Lower lobe of right lung (tissue), 2 donors: ENCODE results near the gene TAC4. TPM values are rescaled to one million over a fixed set of nuclear protein-coding genes. Genes with fewer than 3 reads are reported as not detected.
A peak's percentile ranks its signal among the peaks of the same experiment; 100 is the strongest.

Experiments
- ATAC-seq, 2 donors: fragments of 200-7000 bp; cut with Tn5 transposase; one replicate each; pipeline ENCODE4 v1.9.1; 2020 to 2022; ENCODE audit warnings: mild to moderate bottlenecking in 2 of 2, moderate library complexity in 2 of 2
- DNase-seq: peaks from one replicate; pipeline ENCODE4 v3.0.0-alpha.2; 2020
- H3K27ac ChIP-seq: fragments of 200-600 bp; one replicate; pipeline ENCODE4 v1.8.0; 2022
- H3K27me3 ChIP-seq: fragments of 200-600 bp; one replicate; pipeline ENCODE4 v1.8.0; 2022; ENCODE audit warnings: low read depth
- H3K36me3 ChIP-seq: fragments of 200-600 bp; one replicate; pipeline ENCODE4 v1.8.0; 2022; ENCODE audit warnings: mild to moderate bottlenecking
- H3K4me1 ChIP-seq: fragments of 200-600 bp; one replicate; pipeline ENCODE4 v1.8.0; 2022
- H3K4me3 ChIP-seq: fragments of 200-600 bp; one replicate; pipeline ENCODE4 v1.8.0; 2022; ENCODE audit warnings: mild to moderate bottlenecking
- H3K9me3 ChIP-seq: fragments of 200-600 bp; one replicate; pipeline ENCODE4 v1.8.0; 2022
- CTCF ChIP-seq: fragments of 200-600 bp; IDR thresholded peaks from one replicate; pipeline ENCODE4 v1.8.0; 2022; ENCODE audit warnings: antibody characterized with exemption, mild to moderate bottlenecking
- intact Hi-C: fragments of 100-400 bp; cut with DNase I; formaldehyde crosslinking; loops from one replicate; pipeline ENCODE4 v1.11.0; 2022
- total RNA-seq: library from RNA; stranded (reverse); fragmentation: NEBNext Ultra II Directional; extraction: Animal tissue kit (Norgen Biotek cat#: 25700); gene quantifications from one replicate; pipeline ENCODE4 v1.2.1, GENCODE V29; 2021
- donor health status: DM: no; HTN: yes; CAD: no; lungs with severe emphysema.

Gene TAC4
- total RNA-seq, 1 donor from 2014 or later = not detected

- no peaks in the 10 kb centered on the region for H3K9me3 ChIP-seq
- DNase-seq = no peak
- intact Hi-C loops = no loop called here
- TF ChIP-seq CTCF = no peak
- no peak for ATAC-seq
- H3K4me3 ChIP-seq = no peak overlapping the region
- peaks cover 5% of the 10 kb centered on the region for H3K4me1 ChIP-seq
- H3K36me3 ChIP-seq = no peaks in the 10 kb centered on the region
- peaks cover 17% of the 10 kb centered on the region for H3K27me3 ChIP-seq
- no peak overlapping the region for H3K27ac ChIP-seq
These were observed 10.9 kb upstream of the TAC4 start for GRCh38 chr17:49858796-49859195.

GRCh38 chr17:49854126-49854525 lies 6.3 kb upstream of the TAC4 start:
- Histone ChIP-seq H3K36me3 (no peaks in the 10 kb centered on the region), H3K27me3 (no peaks in the 10 kb centered on the region), H3K4me1 (peaks cover 16% of the 10 kb centered on the region), H3K4me3 (no peak overlapping the region), H3K9me3 (no peaks in the 10 kb centered on the region), H3K27ac (no peak overlapping the region)
- ATAC-seq = no peak
- intact Hi-C loops = no loop called here
- no peak for DNase-seq
- no peak for TF ChIP-seq CTCF

- ATAC-seq = no peak
These were observed 5.7 kb upstream of the TAC4 start for GRCh38 chr17:49853470-49854015.

GRCh38 chr17:49851387-49852291 lies 3.8 kb upstream of the TAC4 start:
- no peaks in the 10 kb centered on the region for H3K9me3 ChIP-seq
- intact Hi-C loops = no loop called here
- H3K4me1 ChIP-seq = peaks cover 16% of the 10 kb centered on the region
- peak overlapping the region; percentile 65 for H3K4me3 ChIP-seq
- peak overlapping the region; percentile 49 for H3K27ac ChIP-seq
- DNase-seq = peak; percentile 85
- H3K27me3 ChIP-seq = no peaks in the 10 kb centered on the region
- TF ChIP-seq CTCF = peak; percentile 80
- ATAC-seq = peak; percentile 84 to 88
- no peaks in the 10 kb centered on the region for H3K36me3 ChIP-seq

More at GRCh38 chr17:49853470-49854015, 5.7 kb upstream of the TAC4 start:
- no peak for TF ChIP-seq CTCF
- Histone ChIP-seq H3K36me3 (no peaks in the 10 kb centered on the region), H3K4me3 (no peak overlapping the region), H3K27ac (no peak overlapping the region), H3K27me3 (no peaks in the 10 kb centered on the region), H3K9me3 (no peaks in the 10 kb centered on the region), H3K4me1 (peaks cover 16% of the 10 kb centered on the region)
- intact Hi-C loops = no loop called here
- DNase-seq = no peak

- Histone ChIP-seq H3K4me1 (peaks cover 18% of the 10 kb centered on the region), H3K9me3 (no peaks in the 10 kb centered on the region), H3K27me3 (no peaks in the 10 kb centered on the region), H3K27ac (peak overlapping the region; percentile 49), H3K36me3 (no peaks in the 10 kb centered on the region), H3K4me3 (peak overlapping the region; percentile 65)
- peak; percentile 46 to 53 for ATAC-seq
- no peak for DNase-seq
- intact Hi-C loops = no loop called here
- no peak for TF ChIP-seq CTCF
These were observed 3.0 kb upstream of the TAC4 start for GRCh38 chr17:49850772-49851386.
